IMR-90 (cell line): ENCODE measurements around the gene CDH12. TPM values are rescaled to one million over a fixed set of nuclear protein-coding genes. Genes with fewer than 3 reads are reported as not detected.

Experiments
- ATAC-seq: fragments of 200-7000 bp; cut with Tn5 transposase; 2 replicates; pipeline ENCODE4 v1.9.1; 2020; ENCODE audit warnings: low read depth, mild to moderate bottlenecking, moderate library complexity
- BruUV-seq: library from RNA; stranded (reverse); fragments of 400-500 nt; replicated peaks from 2 replicates; lab custom pipeline; 2021; lab: Mats Ljungman, UMichigan
- CTCF ChIA-PET: fragments of 300-600 bp; formaldehyde crosslinking; extraction: SDS; loops from one replicate; lab custom pipeline; 2021; ENCODE audit warnings: antibody characterized with exemption; lab: Yijun Ruan, JAX
- POLR2A ChIA-PET: fragments of 300-600 bp; sonication (Branson Sonifier 250); formaldehyde crosslinking; loops from one replicate; lab custom pipeline; 2022; ENCODE audit warnings: antibody characterized with exemption; ENCODE audit not compliant: unreplicated experiment; lab: Charles Lee
- DNase-seq: peaks from one replicate; pipeline ENCODE4 v3.0.0; 2013
- H2AFZ ChIP-seq: replicated peaks from 2 replicates; pipeline ENCODE3; 2013; ENCODE audit warnings: low read length, mild to moderate bottlenecking; ENCODE audit not compliant: poor library complexity
- H2AK5ac ChIP-seq: 2 replicates; pipeline ENCODE4 v1.6.1; 2013; ENCODE audit warnings: low read depth, low read length, inconsistent platforms
- H2AK9ac ChIP-seq: replicated peaks from 2 replicates; pipeline ENCODE3; 2013; ENCODE audit warnings: mild to moderate bottlenecking, low read depth, low read length, moderate library complexity; ENCODE audit not compliant: poor library complexity
- H2BK120ac ChIP-seq: 2 replicates; pipeline ENCODE4 v1.6.1; 2013; ENCODE audit warnings: low read depth, low read length, inconsistent platforms
- H2BK15ac ChIP-seq: 3 replicates; pipeline ENCODE4 v1.6.1; 2013; ENCODE audit warnings: low read depth, low read length, inconsistent platforms
- H2BK20ac ChIP-seq: 2 replicates; pipeline ENCODE4 v1.6.1; 2013; ENCODE audit warnings: low read depth, mild to moderate bottlenecking, inconsistent platforms, low read length, moderate library complexity
- H2BK5ac ChIP-seq: 2 replicates; pipeline ENCODE4 v1.6.1; 2013; ENCODE audit warnings: mild to moderate bottlenecking, low read depth, low read length, inconsistent platforms; ENCODE audit not compliant: poor library complexity, severe bottlenecking
- H3K14ac ChIP-seq: replicated peaks from 2 replicates; pipeline ENCODE4 v1.6.1; 2013; ENCODE audit warnings: low read depth, low read length, inconsistent platforms
- H3K18ac ChIP-seq: 2 replicates; pipeline ENCODE4 v1.6.1; 2013; ENCODE audit warnings: low read depth, low read length, control low read depth
- H3K23ac ChIP-seq: 2 replicates; pipeline ENCODE4 v1.6.1; 2013; ENCODE audit warnings: low read depth, low read length, inconsistent platforms
- H3K27ac ChIP-seq: 2 replicates; pipeline ENCODE4 v1.5.1; 2013; ENCODE audit warnings: mild to moderate bottlenecking, control low read depth, low read length; ENCODE audit not compliant: insufficient read depth
- H3K27me3 ChIP-seq: 2 replicates; pipeline ENCODE4 v1.6.1; 2013; ENCODE audit warnings: low read length; ENCODE audit not compliant: control insufficient read depth, insufficient read depth
- H3K36me3 ChIP-seq: 2 replicates; pipeline ENCODE4 v1.6.1; 2013; ENCODE audit warnings: low read length, mixed read lengths; ENCODE audit not compliant: control insufficient read depth, insufficient read depth
- H3K4ac ChIP-seq: 2 replicates; pipeline ENCODE4 v1.6.1; 2013; ENCODE audit warnings: low read depth, low read length, inconsistent platforms
- H3K4me1 ChIP-seq: 2 replicates; pipeline ENCODE4 v1.6.1; 2013; ENCODE audit warnings: low read length, mixed read lengths; ENCODE audit not compliant: control insufficient read depth, insufficient read depth
- H3K4me2 ChIP-seq: 2 replicates; pipeline ENCODE4 v1.6.1; 2013; ENCODE audit warnings: low read depth, mild to moderate bottlenecking, control low read depth, low read length, moderate library complexity
- H3K4me3 ChIP-seq: 2 replicates; pipeline ENCODE4 v1.5.1; 2013; ENCODE audit warnings: low read depth, mild to moderate bottlenecking, control low read depth, low read length, moderate library complexity; ENCODE audit not compliant: insufficient read depth
- H3K56ac ChIP-seq: 2 replicates; pipeline ENCODE4 v1.6.1; 2013; ENCODE audit warnings: low read length, inconsistent platforms; ENCODE audit not compliant: insufficient read depth; ENCODE audit errors: extremely low read depth
- H3K79me1 ChIP-seq, 2 experiments: 2 replicates each; pipeline ENCODE4 v1.6.1; 2013; ENCODE audit warnings: low read length in 2 of 2, inconsistent platforms in 1 of 2, low read depth in 1 of 2
- H3K9ac ChIP-seq: 2 replicates; pipeline ENCODE4 v1.6.1; 2013; ENCODE audit warnings: low read depth, low read length, control low read depth
- H3K9me1 ChIP-seq: 2 replicates; pipeline ENCODE4 v1.6.1; 2013; ENCODE audit warnings: low read length, inconsistent platforms; ENCODE audit not compliant: insufficient read depth
- H3K9me3 ChIP-seq: 2 replicates; pipeline ENCODE4 v1.6.1; 2013; ENCODE audit warnings: low read length; ENCODE audit not compliant: control insufficient read depth, insufficient read depth
- H4K20me1 ChIP-seq: 2 replicates; pipeline ENCODE4 v1.6.1; 2013; ENCODE audit warnings: low read length, inconsistent platforms; ENCODE audit not compliant: insufficient read depth
- H4K5ac ChIP-seq: 2 replicates; pipeline ENCODE4 v1.6.1; 2013; ENCODE audit warnings: mild to moderate bottlenecking, low read depth, low read length, control low read depth
- H4K8ac ChIP-seq, 2 experiments: 2 replicates each; pipeline ENCODE4 v1.6.1; 2013; ENCODE audit warnings: low read depth in 2 of 2, low read length in 2 of 2, control low read depth in 1 of 2, inconsistent platforms in 1 of 2
- H4K91ac ChIP-seq: 2 replicates; pipeline ENCODE4 v1.6.1; 2013; ENCODE audit warnings: low read depth, low read length, inconsistent platforms; ENCODE audit not compliant: insufficient read depth
- FOS ChIP-seq: fragments of 150-350 bp; IDR thresholded peaks from 2 replicates; pipeline ENCODE4 v1.6.1; 2016; ENCODE audit warnings: low read depth, low read length
- NFE2L2 ChIP-seq: fragments of 150-350 bp; IDR thresholded peaks from 2 replicates; pipeline ENCODE4 v1.6.1; 2016; ENCODE audit warnings: low read depth, mild to moderate bottlenecking, low read length
- POLR2A ChIP-seq: IDR thresholded peaks from 2 replicates; pipeline ENCODE4 v1.6.1; 2012; ENCODE audit warnings: mild to moderate bottlenecking, low read depth, low read length
- RAD21 ChIP-seq: IDR thresholded peaks from 2 replicates; pipeline ENCODE4 v1.6.1; 2012; ENCODE audit warnings: low read length, improper control_type of control experiment
- RCOR1 ChIP-seq: IDR thresholded peaks from 2 replicates; pipeline ENCODE4 v1.6.1; 2012; ENCODE audit warnings: mild to moderate bottlenecking, low read length, improper control_type of control experiment; ENCODE audit not compliant: insufficient replicate concordance
- WGBS, 2 experiments: methylation state at CpG; one replicate each; pipeline versions ENCODE4 v1.1.5 to v1.1.7; 2013; ENCODE audit warnings: missing lambda C conversion rate in 2 of 2; ENCODE audit not compliant: insufficient read length in 1 of 2; ENCODE audit errors: extremely low coverage in 2 of 2; 5-methylcytosine and 5-hydroxymethylcytosine counted together
- dilution Hi-C: fragments of 300-500 bp; cut with HindIII; formaldehyde crosslinking; loops from one replicate; pipeline ENCODE4 v1.14.3; 2018; ENCODE audit warnings: low sequenced_read_pairs; ENCODE audit not compliant: unreplicated experiment
- in situ Hi-C: fragments of 300-500 bp; cut with MboI; formaldehyde crosslinking; loops from 3 replicates; pipeline ENCODE4 v1.14.3; 2019; ENCODE audit warnings: low sequenced_read_pairs, inconsistent platforms, mixed read lengths
- intact Hi-C: fragments of 100-400 bp; cut with micrococcal nuclease; formaldehyde crosslinking; loops from 2 replicates; pipeline ENCODE4 v1.10.0; 2022
- polyA plus RNA-seq, 3 experiments: library from polyadenylated mRNA; depleted of rRNA; stranded (reverse); fragments of >200 nt; gene quantifications; 2 replicates each; pipeline ENCODE4 v1.2.3, GENCODE V29; 2012; ENCODE audit warnings: low replicate concordance in 1 of 3
- total RNA-seq: library from RNA; depleted of rRNA; stranded (reverse); fragments of >200 nt; gene quantifications from 2 replicates; pipeline ENCODE4 v1.2.3, GENCODE V29; 2012
- TF ChIP-seq, protein P1 (sequence below): fragments of 150-350 bp; IDR thresholded peaks from 2 replicates; pipeline ENCODE4 v1.6.1; 2016; ENCODE audit warnings: low read depth, mild to moderate bottlenecking, low read length, moderate library complexity, borderline replicate concordance

The CDH12 gene
- total and polyA plus RNA-seq, 2 of the 4 experiments (the other 2 are of a cell fraction), result not detected

DNA sequence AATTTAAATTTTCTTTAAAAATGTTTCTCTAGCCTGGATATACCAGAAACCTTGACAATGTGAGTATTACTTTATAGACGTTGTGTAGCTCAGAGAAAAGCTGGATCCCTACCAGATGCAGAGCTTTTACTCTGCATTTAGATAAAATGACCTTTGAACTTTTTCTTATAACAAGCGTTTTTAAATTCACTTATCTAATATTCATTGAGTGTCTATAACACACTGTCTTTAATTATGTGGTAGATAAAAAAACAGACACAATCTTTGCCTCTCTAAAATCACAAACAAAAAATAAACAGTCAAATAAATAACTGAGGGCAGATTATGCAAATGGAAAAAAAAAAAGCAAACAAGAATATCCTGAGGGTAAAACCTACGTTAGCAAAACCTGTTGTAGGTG is 773.6 kb downstream of the CDH12 start:
- H2BK15ac ChIP-seq, result no peak overlapping the region
- no peak overlapping the region for H2AK5ac ChIP-seq
- intact Hi-C loops (no loop called here), dilution Hi-C loops (no loop called here), in situ Hi-C loops (no loop called here)
- no peak overlapping the region for H3K4me3 ChIP-seq
- ATAC-seq (no peak), DNase-seq (no peak)
- H3K23ac ChIP-seq, result no peak overlapping the region
- no peak overlapping the region for H2BK120ac ChIP-seq
- no peak overlapping the region for H2AFZ ChIP-seq
- ChIA-PET CTCF (no interaction called here), POLR2A (no interaction called here)
- H2BK5ac ChIP-seq, result no peak overlapping the region
- no peak overlapping the region for H3K4me2 ChIP-seq
- H3K27ac ChIP-seq, result no peak overlapping the region
- no peak overlapping the region for H2AK9ac ChIP-seq
- no peaks in the 10 kb centered on the region for H4K20me1 ChIP-seq
- H2BK20ac ChIP-seq, result no peak overlapping the region
- WGBS, 2 experiments, result no CpG with 5 or more reads among the region's 3 CpGs
- TF ChIP-seq, protein P1, sequence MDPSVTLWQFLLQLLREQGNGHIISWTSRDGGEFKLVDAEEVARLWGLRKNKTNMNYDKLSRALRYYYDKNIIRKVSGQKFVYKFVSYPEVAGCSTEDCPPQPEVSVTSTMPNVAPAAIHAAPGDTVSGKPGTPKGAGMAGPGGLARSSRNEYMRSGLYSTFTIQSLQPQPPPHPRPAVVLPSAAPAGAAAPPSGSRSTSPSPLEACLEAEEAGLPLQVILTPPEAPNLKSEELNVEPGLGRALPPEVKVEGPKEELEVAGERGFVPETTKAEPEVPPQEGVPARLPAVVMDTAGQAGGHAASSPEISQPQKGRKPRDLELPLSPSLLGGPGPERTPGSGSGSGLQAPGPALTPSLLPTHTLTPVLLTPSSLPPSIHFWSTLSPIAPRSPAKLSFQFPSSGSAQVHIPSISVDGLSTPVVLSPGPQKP, result no peak
- TF ChIP-seq RAD21 (no peak), FOS (no peak), RCOR1 (no peak), NFE2L2 (no peak), POLR2A (no peak)
- H4K5ac ChIP-seq, result no peak overlapping the region
- H3K4ac ChIP-seq, result no peak overlapping the region
- no peak overlapping the region for H3K14ac ChIP-seq
- no peaks in the 10 kb centered on the region for H3K36me3 ChIP-seq
- no peaks in the 10 kb centered on the region for H3K79me1 ChIP-seq
- H4K91ac ChIP-seq, result no peak overlapping the region
- H3K9ac ChIP-seq, result no peak overlapping the region
- H3K27me3 ChIP-seq, result no peaks in the 10 kb centered on the region
- no TSS peak for BruUV-seq
- no peak overlapping the region for H3K18ac ChIP-seq
- no peaks in the 10 kb centered on the region for H3K4me1 ChIP-seq
- H4K8ac ChIP-seq, result no peak overlapping the region
- H3K9me1 ChIP-seq, result no peaks in the 10 kb centered on the region
- H3K9me3 ChIP-seq, result no peaks in the 10 kb centered on the region
- H3K56ac ChIP-seq, result no peak overlapping the region
